Measurements from ENCODE around the gene ARL15.

DNA sequence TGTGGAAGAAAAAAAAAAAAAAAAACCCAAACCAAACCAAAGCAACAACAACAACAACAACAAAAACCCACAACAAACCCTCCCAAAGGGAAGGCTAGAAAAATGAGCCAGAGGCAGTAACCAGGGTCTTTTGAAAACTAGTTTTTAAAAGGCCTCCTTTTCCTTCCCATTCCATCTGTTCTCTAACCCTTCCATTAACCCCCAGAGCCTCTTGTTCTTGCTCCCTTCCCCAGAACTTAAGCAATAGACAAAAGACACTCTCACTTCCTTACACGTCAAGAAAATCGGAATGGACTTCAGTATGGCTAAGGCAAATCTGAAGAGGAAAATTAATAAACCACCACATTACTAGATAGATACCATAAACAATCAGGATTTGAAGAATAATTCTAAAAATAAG lies 292.8 kb downstream of the ARL15 start:
- TF ChIP-seq, protein P1, sequence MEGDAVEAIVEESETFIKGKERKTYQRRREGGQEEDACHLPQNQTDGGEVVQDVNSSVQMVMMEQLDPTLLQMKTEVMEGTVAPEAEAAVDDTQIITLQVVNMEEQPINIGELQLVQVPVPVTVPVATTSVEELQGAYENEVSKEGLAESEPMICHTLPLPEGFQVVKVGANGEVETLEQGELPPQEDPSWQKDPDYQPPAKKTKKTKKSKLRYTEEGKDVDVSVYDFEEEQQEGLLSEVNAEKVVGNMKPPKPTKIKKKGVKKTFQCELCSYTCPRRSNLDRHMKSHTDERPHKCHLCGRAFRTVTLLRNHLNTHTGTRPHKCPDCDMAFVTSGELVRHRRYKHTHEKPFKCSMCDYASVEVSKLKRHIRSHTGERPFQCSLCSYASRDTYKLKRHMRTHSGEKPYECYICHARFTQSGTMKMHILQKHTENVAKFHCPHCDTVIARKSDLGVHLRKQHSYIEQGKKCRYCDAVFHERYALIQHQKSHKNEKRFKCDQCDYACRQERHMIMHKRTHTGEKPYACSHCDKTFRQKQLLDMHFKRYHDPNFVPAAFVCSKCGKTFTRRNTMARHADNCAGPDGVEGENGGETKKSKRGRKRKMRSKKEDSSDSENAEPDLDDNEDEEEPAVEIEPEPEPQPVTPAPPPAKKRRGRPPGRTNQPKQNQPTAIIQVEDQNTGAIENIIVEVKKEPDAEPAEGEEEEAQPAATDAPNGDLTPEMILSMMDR (IDR thresholded peaks at IDR 0.05) = no peak
- no peak for TF ChIP-seq EZH2 (IDR thresholded peaks at IDR 0.05; ENCODE audit: borderline replicate concordance, insufficient read depth, low read depth, low read length, poor library complexity, severe bottlenecking)

Measured in B cell (primary cell).